COLO668 (cell line): ENCODE data around the gene ITGB8.
"Not testable (repeated sequence)": the region's sequence is repeated elsewhere in the genome, so short reads cannot be mapped to it uniquely, and the experiment has no call there.

Experiments used
- DNase-seq: peaks from one replicate; lab custom pipeline; 2025; ENCODE audit not compliant: unreplicated experiment; lab: John Stamatoyannopoulos, UW

Gene ITGB8

DNA sequence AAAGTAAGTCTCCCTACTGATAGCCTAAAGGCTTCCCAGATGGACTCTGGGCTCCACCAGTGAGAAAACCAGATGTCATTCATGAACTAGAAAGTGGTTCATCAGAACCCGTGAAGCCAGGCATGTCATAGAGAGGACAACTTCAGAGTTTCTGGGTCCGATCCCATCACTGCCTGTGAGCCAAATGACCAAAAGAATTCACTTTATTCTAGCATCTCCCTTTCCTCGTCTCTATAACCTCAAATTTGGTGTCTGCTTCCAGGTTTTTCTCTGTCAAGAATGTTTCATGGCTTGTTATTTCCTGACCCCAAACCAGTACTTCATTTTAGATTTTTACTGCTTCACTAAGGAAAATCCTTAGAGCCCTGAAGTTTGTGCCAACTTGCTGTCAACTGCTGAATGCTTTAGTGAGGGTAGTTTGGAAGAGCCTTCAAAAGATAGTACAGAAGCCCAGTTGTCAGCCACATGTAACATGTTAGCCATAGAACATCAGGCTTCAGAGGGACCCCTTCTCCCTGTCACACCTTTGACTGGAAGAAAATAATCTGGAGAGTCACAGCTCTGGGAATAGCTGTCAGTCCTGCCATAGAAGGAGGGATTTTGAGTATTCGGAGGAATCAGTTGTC, 34.0 kb downstream of the ITGB8 start:
- DNase-seq: no peak

DNA sequence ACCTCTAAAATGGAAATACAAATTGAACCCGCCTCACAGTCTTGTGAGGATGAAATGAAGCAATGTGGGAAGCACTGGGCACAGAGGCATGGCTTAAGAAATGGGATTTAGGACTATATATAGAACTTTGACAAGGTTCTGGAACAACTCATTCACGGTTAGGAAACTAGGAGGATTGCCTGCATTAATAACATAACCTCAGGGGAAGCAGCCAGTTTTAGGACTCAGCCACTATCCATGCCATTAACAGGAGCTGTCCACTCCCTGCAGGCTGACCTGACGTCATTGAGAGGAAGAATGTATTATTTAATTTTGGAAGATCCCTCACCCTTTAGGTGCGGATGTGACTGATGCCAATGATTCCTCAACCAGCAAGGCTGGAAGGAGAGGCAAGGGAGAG, 34.8 kb downstream of the ITGB8 start:
- DNase-seq: no peak

DNA sequence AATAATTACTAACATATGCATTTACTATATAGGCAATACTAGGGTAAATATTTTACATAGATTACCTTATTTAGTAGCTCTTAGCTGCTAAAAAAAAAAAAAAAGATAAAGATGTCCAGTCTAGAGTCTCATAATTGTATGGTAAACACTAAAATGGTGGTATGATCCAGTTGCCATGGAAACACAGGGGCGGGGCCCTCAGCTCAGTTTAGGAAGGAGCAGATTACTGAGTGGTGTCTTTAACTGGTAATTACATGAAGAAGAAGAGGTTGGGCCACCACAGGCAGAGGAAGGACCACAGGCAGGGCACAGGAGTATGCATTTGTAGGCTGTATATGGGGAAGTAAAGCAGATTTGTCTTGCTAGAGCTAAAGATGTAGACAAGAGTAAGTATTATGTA, 43.7 kb downstream of the ITGB8 start:
- no peak for DNase-seq

DNA sequence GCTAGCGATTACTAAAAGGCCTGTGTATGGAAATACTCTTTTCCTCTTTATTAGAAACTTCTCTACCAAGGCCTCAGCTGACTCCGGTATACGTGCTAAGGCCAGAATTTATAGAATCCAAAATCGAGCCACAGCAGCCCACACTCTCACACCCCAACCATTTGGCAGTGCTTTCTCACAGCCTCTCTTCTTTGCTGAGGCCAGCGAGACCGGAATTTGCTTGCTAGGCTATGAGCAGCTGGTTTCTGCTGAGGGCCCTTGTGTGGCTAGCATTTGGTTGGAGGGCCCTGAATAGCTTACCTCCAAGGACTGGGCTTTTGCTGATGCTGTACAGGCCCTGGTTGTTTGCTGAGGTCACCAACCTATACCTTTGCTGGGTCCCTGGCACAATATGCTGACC, 46.1 kb downstream of the ITGB8 start:
- DNase-seq: no peak

DNA sequence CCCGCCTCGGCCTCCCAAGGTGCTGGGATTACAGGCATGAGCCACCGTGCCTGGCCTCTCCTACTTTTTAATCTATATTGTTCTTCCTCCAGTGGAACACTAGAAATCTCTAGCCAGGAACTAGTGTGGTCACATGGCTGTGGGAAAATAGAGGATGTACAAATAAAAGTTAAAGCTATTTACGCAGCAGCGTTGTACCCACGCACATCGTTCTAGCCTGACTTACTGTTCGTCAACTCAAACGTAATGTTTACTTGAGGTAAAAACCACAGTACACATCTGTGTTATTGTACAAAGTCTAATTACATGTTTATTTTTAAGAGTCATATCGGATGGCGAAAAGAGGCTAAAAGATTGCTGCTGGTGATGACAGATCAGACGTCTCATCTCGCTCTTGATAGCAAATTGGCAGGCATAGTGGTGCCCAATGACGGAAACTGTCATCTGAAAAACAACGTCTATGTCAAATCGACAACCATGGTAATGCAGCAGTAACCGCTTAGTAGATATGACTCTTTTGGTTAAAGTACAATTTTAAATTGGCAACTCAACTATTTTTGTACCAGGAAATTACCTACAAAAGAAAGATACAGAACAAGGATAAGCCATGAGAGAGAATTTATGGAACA, 50.8 kb downstream of the ITGB8 start:
- no peak for DNase-seq

DNA sequence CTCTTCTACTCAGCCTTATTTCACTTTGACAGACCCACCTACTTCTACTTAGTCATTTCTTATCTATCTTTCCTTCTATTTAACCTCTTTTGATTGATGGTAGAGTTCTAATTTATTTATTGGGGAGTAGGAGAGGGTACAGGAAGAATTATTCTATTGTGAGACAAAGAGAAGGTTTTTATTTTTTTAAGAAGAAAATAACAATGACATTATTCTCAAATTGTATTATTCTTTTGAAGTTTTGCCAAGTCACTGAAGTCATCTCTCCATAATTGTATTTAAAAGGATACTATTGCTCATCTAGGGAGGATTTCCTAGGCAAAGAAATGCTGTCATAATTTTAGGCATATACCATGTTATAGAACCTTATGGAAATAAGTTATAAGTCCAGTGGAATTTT, 52.7 kb downstream of the ITGB8 start:
- no peak for DNase-seq

DNA sequence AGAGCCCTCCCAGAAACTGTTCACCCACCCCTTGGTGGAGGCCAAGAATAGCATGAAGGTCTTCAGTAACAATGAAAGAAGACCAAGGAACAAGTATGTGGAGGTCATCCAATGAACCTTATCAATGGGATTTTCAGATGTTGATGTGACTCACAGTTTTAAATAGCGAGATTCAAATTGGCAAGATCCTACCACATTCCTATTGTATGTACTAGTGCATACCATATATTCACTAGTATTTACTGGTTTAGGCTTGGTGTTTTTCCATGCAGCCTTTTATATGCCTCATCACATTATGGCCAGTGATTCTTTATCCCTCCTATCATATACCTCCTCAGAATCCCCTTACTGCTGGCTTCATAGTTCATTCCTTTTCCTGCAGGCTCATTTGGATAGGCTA, 54.4 kb downstream of the ITGB8 start:
- no peak for DNase-seq

DNA sequence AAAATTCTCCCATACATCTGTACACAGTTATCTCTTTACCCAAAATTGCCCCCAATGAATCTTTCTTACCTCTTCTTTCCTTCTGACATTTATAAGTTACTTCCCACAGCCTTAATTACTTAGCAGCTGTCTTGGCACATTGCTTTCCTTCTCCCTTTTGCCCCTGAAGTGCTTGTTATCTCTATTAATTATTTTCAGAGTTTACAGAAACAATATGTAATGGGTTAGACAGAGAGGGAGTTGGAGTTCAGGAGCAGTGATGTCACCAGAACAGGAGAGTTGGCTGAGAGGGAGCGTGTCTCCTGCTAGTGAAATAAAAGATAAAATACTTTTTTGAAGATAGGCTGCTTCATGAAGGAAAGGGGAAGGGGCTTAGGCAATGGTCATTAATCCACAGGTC, 57.4 kb downstream of the ITGB8 start:
- DNase-seq: no peak

DNA sequence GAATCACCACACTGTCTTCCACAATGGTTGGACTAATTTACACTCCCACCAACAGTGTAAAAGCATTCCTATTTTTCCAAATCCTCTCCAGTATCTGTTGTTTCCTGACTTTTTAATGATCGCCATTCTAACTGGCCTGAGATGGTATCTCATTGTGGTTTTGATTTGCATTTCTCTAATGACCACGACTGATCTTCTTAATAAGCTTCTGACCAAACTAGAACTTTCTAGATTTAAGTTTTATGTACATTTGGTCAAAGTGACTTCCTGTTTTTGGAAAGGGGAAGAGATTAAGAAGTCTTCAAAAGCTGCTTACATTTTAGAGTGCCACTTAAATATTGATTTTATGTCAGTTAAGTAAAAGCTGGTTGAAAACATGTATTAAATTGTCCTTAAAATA, 58.5 kb downstream of the ITGB8 start:
- DNase-seq: not testable (repeated sequence)

DNA sequence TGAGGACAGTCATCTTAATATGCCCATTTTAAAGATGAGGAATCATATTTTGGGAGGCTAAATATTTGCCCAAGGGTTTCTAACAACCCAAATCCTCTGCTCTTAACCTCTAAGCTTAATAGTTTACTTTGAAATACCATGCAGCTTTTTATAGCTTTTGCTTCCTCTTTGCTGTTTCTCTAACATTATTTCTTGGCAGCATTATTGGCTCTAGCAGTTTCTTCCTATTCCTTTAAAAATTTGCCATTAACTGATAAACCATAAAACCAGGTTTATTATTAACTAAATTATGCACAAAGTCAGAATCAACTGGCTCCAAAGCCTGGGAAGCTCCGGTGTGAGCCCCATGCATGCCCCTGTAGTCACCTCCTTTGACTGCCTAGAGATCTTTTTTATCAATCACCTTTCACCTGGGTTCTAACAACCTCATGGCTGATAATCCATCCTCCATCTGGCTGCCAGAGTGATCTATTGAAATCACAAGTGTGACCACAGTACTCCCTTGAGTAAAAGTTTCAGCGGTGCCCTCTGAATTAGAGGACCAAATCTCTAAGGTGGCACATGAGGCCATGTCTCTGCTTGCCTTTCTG, 62.4 kb downstream of the ITGB8 start:
- no peak for DNase-seq

DNA sequence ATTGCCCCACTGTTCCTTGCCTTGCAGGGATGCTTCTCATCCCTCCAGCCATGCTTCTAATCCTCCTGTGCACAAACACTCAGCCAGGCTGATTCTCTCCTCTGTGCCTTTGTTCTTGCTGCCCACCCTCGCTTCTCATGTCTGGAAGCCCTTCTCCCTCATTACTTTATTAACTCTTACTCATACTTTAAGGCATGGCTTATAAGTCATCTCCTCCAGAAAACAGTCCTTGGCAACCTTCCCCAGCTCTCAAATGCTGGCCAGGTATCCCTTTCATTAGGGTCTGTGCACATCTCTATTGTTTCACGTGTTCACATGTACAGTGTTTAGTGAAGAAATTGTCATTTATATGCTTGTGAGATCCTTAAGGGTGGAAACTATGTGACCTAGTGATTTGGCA, 62.9 kb downstream of the ITGB8 start:
- DNase-seq: no peak

DNA sequence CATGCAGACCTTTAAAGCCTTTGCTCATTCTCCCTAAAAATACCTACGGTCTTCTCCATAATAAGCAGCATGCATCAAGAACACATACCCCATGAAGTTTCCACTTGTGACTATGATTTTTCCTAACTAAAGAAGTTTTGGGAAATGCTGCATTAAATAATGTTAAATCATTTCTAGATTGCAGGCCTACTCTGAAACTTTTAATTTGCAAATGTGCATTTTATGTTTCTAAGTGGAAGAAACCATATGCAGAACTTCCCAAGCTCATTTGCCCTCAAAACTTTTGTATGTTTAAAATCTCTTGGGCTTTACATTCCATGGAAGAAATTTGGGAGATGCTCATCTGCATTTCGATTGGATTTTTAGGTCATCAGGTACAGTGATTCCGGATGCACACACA, 63.6 kb downstream of the ITGB8 start:
- DNase-seq: no peak

DNA sequence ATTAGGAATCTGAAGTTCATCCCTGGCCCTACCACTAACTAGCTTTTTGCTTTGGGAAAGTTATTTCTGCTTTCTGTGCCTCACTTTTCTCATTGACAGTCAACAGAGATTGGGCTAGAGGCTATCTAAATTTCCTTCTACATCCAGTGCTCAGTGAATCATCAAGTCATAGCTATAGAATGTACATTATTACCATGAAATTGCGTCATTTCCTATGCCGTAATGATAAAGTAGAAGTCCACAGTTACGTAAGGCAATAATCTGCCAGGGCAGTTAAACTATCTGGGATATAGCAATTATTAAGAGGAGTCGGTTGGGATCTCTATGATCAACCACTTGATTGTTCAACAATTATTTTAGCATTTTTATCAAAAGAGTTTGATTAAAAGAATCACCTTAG, 64.4 kb downstream of the ITGB8 start:
- DNase-seq: no peak

DNA sequence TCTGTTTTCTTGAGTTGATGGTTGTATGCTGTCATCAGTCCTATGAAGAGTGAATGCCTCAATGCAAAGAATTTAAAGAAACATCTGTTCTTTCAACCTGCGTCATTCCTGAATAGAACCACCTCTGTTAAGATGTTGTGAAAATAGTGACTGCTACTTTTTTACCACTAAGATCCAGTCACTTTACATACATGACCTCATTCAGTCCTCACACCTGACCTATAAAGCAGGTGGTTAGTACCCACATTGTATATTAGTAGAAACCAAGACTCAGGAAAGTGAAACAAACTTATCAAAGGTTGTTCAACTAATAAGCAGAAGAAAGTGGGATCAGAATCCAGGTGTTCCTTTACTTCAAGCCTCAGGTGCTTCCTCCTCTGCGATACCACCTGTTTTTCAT, 64.8 kb downstream of the ITGB8 start:
- DNase-seq: no peak

DNA sequence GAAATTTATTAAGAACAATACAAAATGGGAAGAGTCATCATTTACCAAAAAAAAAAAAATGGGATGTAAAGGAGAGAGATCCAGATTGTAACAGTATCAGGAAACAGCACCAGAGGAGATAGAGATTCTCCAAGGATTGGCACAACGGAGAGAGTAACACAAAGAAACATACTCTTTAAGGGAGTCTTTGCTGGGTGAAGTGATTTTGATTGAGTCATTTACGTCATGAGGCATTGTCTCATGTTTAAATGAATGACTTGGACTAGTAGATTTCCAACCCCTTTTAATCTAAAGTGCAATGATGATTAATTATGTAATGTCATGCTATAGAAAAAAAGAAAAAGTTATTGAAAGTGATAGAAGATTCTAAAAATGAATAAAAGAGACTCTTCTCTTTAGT, 68.8 kb downstream of the ITGB8 start:
- DNase-seq: no peak

DNA sequence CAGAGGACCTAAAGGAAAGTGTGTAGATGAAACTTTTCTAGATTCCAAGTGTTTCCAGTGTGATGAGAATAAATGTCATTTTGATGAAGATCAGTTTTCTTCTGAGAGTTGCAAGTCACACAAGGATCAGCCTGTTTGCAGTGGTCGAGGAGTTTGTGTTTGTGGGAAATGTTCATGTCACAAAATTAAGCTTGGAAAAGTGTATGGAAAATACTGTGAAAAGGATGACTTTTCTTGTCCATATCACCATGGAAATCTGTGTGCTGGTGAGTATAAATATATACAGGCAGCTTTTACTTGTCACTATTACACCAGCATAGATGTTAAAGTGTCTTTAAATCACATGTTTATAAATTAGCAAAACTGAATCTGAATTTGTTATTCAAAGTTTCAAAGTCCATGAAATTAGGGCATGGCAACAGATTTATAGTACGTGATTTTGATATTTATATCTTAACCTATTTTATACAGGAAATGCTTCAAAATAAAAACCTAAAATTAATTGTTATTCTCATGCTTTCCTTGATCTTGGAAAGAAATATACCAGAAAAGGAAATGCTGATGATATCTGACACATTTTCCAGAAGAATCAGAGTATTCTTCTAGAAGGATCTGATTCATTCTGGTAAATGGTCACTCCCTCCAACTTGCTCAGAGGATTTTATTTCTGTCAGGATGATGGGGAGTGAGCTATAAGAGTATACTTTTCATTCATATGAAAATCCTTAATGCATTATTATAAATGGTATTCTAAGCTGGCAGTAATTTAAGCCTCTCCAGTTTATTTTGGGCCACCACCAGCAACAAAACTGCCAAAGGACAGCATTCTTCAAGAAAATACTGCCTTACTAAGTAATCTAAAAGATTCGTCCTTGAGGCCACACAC, 71.4 kb downstream of the ITGB8 start:
- DNase-seq: no peak

DNA sequence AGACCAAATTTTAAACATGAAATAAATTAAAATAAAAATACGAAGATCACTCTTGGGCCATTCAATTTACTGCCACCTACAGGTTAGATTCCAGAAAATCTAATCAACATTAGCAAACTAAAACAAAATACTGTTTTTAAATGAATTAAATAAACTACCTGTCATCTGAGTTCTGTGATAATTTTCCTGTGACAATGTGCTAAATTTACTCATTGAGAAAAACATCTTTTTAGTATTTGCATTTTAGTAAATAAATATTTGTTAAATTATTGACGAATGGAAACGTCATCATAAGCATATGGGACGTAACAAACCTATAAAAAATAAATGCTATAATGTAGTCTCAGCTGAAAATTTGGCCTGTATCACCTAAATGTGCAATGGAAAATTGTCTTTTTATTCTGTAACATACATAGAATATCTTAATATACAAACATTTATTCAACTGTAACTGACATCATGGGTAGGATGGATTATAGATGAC, 72.1 kb downstream of the ITGB8 start:
- DNase-seq: no peak

DNA sequence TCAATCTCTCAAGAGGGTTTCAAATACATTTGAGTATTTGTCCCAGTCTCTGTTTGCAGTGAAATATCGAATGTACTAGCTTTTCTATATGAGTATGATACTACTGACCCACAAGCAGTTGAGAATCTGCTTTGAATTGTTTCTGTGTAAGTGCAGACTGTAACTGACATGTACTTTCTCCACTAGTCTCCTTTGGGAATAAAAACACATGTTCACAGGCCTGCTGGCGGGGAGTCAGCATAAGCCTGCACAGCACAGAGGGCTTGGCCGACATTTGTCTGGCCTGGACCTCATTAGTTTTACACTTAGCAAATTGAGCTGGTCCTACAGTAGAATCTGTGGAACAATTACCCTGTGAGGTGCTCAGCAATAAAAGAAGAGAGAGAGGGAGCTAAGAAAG, 72.6 kb downstream of the ITGB8 start:
- no peak for DNase-seq

DNA sequence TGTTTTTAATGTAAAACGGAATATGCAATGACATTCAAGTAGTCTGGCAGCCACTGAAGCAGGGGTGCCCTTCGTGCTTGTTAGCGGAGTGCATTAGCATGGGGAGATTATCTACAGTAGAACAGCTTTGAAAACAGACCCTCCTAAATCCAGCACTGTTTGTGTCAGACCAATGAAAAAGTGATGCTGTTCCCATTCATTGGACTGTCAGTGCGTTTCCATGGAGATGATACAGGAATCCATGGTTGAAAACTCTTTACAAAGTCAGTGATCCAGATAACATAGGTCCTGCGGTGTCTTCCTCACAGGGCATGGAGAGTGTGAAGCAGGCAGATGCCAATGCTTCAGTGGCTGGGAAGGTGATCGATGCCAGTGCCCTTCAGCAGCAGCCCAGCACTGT, 73.6 kb downstream of the ITGB8 start:
- no peak for DNase-seq

DNA sequence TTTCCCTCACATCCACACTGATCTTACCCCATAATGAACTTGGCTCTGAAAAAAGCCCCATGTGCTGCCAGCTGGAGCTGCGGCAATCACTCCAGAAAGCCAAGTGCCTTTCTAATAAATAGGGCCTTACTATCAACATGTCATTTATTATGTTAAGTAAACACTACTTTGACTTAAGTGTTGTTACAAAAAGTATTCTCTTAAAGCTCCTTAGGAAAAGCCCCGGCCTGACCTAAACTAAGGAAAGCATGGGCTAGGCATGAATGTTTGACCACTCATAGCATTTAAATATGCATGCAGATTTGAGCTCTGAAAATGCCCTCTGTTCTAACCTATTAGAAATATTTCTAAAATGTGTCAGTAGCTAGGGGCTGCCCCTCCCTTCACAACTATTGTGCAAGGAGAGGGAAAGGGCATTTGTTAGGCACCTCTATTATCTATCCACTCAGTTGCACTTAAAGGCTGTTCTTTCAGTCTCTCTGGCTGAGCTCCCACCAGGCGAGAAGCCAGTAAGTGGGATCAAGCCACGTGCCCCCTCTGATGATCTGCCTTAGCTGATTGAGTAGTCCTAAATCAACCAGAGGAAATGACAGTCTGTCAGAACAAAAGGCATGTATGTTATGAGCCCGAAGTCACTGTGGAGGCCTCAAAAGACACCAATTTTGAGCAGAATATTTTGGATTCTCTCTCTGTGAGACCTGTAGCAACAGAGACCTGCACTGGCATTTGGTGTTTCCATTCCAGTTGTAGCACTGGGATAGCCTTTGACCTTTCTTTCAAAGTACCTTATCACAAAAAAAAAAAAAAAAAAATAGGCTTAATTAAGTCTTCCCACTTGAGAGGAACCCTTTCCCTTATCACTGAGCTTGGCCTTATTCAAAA, 77.1 kb downstream of the ITGB8 start:
- DNase-seq: no peak

DNA sequence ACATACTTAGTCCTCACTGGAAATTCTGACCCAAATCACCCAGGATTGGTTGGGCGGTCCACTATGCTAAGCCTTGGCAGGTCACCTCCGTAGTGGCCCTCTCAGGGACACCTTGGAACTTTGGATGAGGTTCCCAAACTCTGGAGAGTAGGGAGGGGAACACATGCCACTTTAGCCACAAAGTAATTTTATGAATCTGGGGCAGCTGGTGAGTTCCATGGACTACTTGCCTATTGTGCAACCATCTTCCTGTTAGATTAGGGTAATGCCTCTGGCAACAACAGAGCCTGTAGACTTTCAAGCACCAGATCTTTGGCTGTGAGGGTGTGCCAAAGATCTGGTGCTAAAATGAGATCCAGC, 77.7 kb downstream of the ITGB8 start:
- DNase-seq: no peak
